ENCODE measurements around the gene LENG1.
"Not testable (repeated sequence)": the region's sequence is repeated elsewhere in the genome, so short reads cannot be mapped to it uniquely, and the experiment has no call there.

Gene LENG1

GRCh38 chr19:54159352-54160181, at the start of gene LENG1:
Gene LENG1 (minus strand): TSS chr19:54159721. CDS start chr19:54159695, 26 bp downstream.
- peak; percentile 97 for ATAC-seq
- Mint-ChIP-seq H3K27me3 (peaks cover 17% of the 10 kb centered on the region), H3K27ac (peak within 1 kb of the TSS; percentile 97), H3K36me3 (peaks cover 13% of the 10 kb centered on the region), H3K4me3 (peak within 1 kb of the TSS; percentile 94), H3K4me1 (peaks cover 52% of the 10 kb centered on the region), H3K9me3 (no peaks in the 10 kb centered on the region)

- peak overlapping the region; percentile 83 for H3K27ac Mint-ChIP-seq
- H3K4me1 Mint-ChIP-seq, result peaks cover 76% of the 10 kb centered on the region
- no peaks in the 10 kb centered on the region for H3K27me3 Mint-ChIP-seq
- peak overlapping the region; percentile 53 for H3K4me3 Mint-ChIP-seq
- no peaks in the 10 kb centered on the region for H3K9me3 Mint-ChIP-seq
- no peak for ATAC-seq
- H3K36me3 Mint-ChIP-seq, result peaks cover 74% of the 10 kb centered on the region
Observed at GRCh38 chr19:54208784-54209057, 49.2 kb upstream of the LENG1 start.

GRCh38 chr19:54207983-54208783, 48.7 kb upstream of the LENG1 start:
- peaks cover 76% of the 10 kb centered on the region for H3K36me3 Mint-ChIP-seq
- H3K27ac Mint-ChIP-seq, result peak overlapping the region; percentile 83
- H3K27me3 Mint-ChIP-seq, result no peaks in the 10 kb centered on the region
- H3K4me1 Mint-ChIP-seq, result peaks cover 82% of the 10 kb centered on the region
- no peaks in the 10 kb centered on the region for H3K9me3 Mint-ChIP-seq
- peak; percentile 84 for ATAC-seq
- H3K4me3 Mint-ChIP-seq, result peak overlapping the region; percentile 53

GRCh38 chr19:54207676-54207982, 48.1 kb upstream of the LENG1 start:
- Mint-ChIP-seq H3K27me3 (no peaks in the 10 kb centered on the region), H3K27ac (peak overlapping the region; percentile 83), H3K36me3 (peaks cover 76% of the 10 kb centered on the region), H3K4me1 (peaks cover 87% of the 10 kb centered on the region), H3K4me3 (peak overlapping the region; percentile 53), H3K9me3 (no peaks in the 10 kb centered on the region)
- ATAC-seq, result no peak

- H3K4me1 Mint-ChIP-seq, result peaks cover 92% of the 10 kb centered on the region
- H3K4me3 Mint-ChIP-seq, result peak overlapping the region; percentile 53
- peak overlapping the region; percentile 83 for H3K27ac Mint-ChIP-seq
- not testable (repeated sequence) for ATAC-seq, H3K9me3 Mint-ChIP-seq, H3K27me3 Mint-ChIP-seq
- peaks cover 78% of the 10 kb centered on the region for H3K36me3 Mint-ChIP-seq
Observed at GRCh38 chr19:54207193-54207592, 47.7 kb upstream of the LENG1 start.

GRCh38 chr19:54206831-54207177, 47.3 kb upstream of the LENG1 start:
- peaks cover 96% of the 10 kb centered on the region for H3K4me1 Mint-ChIP-seq
- H3K27me3 Mint-ChIP-seq, result no peaks in the 10 kb centered on the region
- H3K9me3 Mint-ChIP-seq, result no peaks in the 10 kb centered on the region
- H3K27ac Mint-ChIP-seq, result peak overlapping the region; percentile 83
- H3K4me3 Mint-ChIP-seq, result peak overlapping the region; percentile 53
- no peak for ATAC-seq
- H3K36me3 Mint-ChIP-seq, result peaks cover 82% of the 10 kb centered on the region

GRCh38 chr19:54206030-54206830, 46.7 kb upstream of the LENG1 start:
- H3K4me3 Mint-ChIP-seq, result peak overlapping the region; percentile 53
- H3K9me3 Mint-ChIP-seq, result no peaks in the 10 kb centered on the region
- peaks cover 98% of the 10 kb centered on the region for H3K4me1 Mint-ChIP-seq
- peaks cover 85% of the 10 kb centered on the region for H3K36me3 Mint-ChIP-seq
- H3K27ac Mint-ChIP-seq, result peak overlapping the region; percentile 83
- H3K27me3 Mint-ChIP-seq, result no peaks in the 10 kb centered on the region
- no peak for ATAC-seq

GRCh38 chr19:54204767-54205468, 45.4 kb upstream of the LENG1 start:
- H3K27me3 Mint-ChIP-seq, result no peaks in the 10 kb centered on the region
- H3K36me3 Mint-ChIP-seq, result peaks cover 81% of the 10 kb centered on the region
- H3K4me3 Mint-ChIP-seq, result peak overlapping the region; percentile 58
- H3K4me1 Mint-ChIP-seq, result peaks cover 84% of the 10 kb centered on the region
- ATAC-seq, result no peak
- H3K27ac Mint-ChIP-seq, result peak overlapping the region; percentile 60
- H3K9me3 Mint-ChIP-seq, result no peaks in the 10 kb centered on the region

GRCh38 chr19:54203151-54203611, 43.7 kb upstream of the LENG1 start:
- Mint-ChIP-seq H3K4me1 (peaks cover 73% of the 10 kb centered on the region), H3K27ac (peak overlapping the region; percentile 60), H3K36me3 (peaks cover 72% of the 10 kb centered on the region), H3K4me3 (peak overlapping the region; percentile 97), H3K9me3 (no peaks in the 10 kb centered on the region), H3K27me3 (no peaks in the 10 kb centered on the region)
- ATAC-seq, result no peak

- no peak for ATAC-seq
- peaks cover 61% of the 10 kb centered on the region for H3K4me1 Mint-ChIP-seq
- H3K9me3 Mint-ChIP-seq, result no peaks in the 10 kb centered on the region
- no peaks in the 10 kb centered on the region for H3K27me3 Mint-ChIP-seq
- peaks cover 61% of the 10 kb centered on the region for H3K36me3 Mint-ChIP-seq
- H3K4me3 Mint-ChIP-seq, result peak overlapping the region; percentile 97
- peak overlapping the region; percentile 95 for H3K27ac Mint-ChIP-seq
Observed at GRCh38 chr19:54201980-54202379, 42.5 kb upstream of the LENG1 start.

- Mint-ChIP-seq H3K27ac (peak overlapping the region; percentile 95), H3K36me3 (peaks cover 54% of the 10 kb centered on the region), H3K9me3 (no peaks in the 10 kb centered on the region), H3K4me3 (peak overlapping the region; percentile 97), H3K27me3 (no peaks in the 10 kb centered on the region), H3K4me1 (peaks cover 54% of the 10 kb centered on the region)
- ATAC-seq, result no peak
Observed at GRCh38 chr19:54201172-54201701, 41.7 kb upstream of the LENG1 start.

GRCh38 chr19:54199401-54199800, 39.9 kb upstream of the LENG1 start:
- H3K9me3 Mint-ChIP-seq, result no peaks in the 10 kb centered on the region
- no peaks in the 10 kb centered on the region for H3K27me3 Mint-ChIP-seq
- H3K4me3 Mint-ChIP-seq, result peak overlapping the region; percentile 70
- H3K27ac Mint-ChIP-seq, result peak overlapping the region; percentile 95
- H3K4me1 Mint-ChIP-seq, result peaks cover 36% of the 10 kb centered on the region
- ATAC-seq, result no peak
- H3K36me3 Mint-ChIP-seq, result peaks cover 48% of the 10 kb centered on the region

GRCh38 chr19:54197121-54197520, 37.6 kb upstream of the LENG1 start:
- ATAC-seq, result no peak
- Mint-ChIP-seq H3K36me3 (peaks cover 34% of the 10 kb centered on the region), H3K27me3 (no peaks in the 10 kb centered on the region), H3K27ac (no peak overlapping the region), H3K4me3 (no peak overlapping the region), H3K9me3 (no peaks in the 10 kb centered on the region), H3K4me1 (peaks cover 26% of the 10 kb centered on the region)

GRCh38 chr19:54196536-54196935, 37.0 kb upstream of the LENG1 start:
- Mint-ChIP-seq H3K36me3 (peaks cover 29% of the 10 kb centered on the region), H3K4me3 (no peak overlapping the region), H3K4me1 (peaks cover 26% of the 10 kb centered on the region), H3K9me3 (no peaks in the 10 kb centered on the region), H3K27me3 (no peaks in the 10 kb centered on the region), H3K27ac (no peak overlapping the region)
- no peak for ATAC-seq

Measured in stimulated activated memory B cell treated with anti-CD40 and anti-IgM and Interleukin-4, amounts not matched to agents 10 μg/mL and 1 μg/mL and 100 μg/mL, for 72 hours (primary cell).